NCI-H2029 (cell line): ENCODE data around the gene RRM2.
"Not testable (repeated sequence)": the region's sequence is repeated elsewhere in the genome, so short reads cannot be mapped to it uniquely, and the experiment has no call there.

ENCODE experiments used
- DNase-seq: peaks from one replicate; lab custom pipeline; 2025; lab: John Stamatoyannopoulos, UW

The RRM2 gene

DNA sequence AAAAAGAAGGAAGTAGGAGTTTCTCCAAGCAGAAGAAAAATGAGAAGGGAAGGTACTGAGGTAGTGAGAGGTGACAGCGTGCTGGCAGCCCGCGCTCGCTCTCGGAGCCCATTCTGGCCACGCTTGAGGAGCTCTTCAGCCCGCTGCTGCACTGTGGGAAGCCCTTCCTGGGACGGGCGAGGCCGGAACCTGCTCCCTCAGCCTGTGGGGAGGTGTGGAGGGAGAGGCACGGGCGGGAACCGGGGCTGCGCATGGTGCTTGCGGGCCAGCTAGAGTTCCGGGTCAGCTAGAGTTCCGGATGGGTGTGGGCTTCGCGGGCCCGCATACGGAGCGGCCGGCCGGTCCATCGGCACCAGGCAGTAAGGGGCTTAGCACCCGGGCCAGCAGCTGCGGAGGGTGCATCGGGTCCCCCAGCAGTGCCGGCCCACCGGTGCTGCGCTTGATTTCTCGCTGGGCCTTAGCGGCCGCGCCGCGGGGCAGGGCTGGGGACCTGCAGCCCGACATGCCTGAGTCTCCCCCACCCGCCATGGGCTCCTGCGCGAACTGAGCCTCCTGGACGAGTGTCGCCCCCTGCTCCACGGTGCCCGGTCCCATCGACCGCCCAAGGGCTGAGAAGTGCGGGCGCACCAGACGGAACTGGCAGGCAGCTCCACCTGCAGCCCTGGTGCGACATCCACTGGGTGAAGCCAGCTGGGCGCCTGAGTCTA is 31.2 kb upstream of the RRM2 start:
- DNase-seq = no peak

DNA sequence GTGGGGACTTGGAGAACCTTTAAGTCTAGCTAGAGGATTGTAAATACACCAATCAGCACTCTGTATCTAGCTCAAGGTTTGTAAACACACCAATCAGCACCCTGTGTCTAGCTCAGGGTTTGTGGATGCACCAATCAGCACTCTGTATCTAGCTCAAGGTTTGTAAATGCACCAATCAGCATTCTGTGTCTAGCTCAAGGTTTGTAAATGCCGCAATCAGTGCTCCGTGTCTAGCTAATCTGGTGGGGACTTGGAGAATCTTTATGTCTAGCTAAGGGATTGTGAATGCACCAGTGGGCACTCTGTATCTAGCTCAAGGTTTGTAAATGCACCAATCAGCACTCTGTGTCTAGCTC is 30.7 kb upstream of the RRM2 start:
- DNase-seq = not testable (repeated sequence)

DNA sequence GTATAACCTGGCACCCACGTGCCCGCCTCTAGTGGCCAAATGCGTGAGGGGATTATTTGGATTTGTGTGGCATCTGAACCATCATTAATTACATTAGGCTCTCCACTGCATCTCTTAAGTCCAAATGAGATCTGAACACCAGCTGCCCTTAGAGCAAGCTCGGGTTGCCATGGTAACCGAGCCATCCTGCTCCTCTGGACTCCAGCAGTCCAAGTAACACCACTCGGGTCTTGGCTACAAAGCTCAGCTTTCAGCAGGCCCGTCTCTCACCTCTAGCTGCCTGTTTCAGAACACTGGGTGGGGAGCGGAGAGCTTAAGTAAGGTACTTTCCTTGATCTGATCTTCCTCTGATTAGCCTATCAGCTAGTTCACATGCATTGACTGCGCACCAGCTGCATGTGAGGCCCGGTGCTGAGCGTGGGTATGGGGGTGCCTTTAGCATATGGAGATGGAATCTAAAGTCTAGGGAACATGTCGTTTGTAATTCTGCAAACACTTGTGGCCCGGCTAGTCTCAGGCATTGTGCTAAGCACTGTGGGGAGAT is 28.2 kb upstream of the RRM2 start:
- no peak for DNase-seq

DNA sequence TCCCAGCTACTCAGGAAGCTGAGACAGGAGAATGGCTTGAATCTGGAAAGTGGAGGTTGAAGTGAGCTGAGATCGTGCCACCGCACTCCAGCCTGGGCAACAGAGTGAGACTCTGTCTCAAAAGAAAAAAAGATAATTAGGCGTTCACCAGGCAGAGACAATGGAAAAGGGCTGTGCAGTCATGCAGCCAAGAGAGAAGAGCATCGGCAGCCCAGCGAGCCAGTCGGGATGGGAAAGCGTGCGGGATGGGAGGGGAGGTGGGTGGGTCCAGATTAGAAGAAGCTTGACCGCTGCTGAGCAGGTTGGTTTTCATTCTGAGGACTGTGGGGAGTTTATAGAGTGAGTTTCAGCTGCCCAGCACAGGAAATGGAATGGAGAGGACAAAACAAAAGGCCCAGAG is 27.4 kb upstream of the RRM2 start:
- DNase-seq = no peak

DNA sequence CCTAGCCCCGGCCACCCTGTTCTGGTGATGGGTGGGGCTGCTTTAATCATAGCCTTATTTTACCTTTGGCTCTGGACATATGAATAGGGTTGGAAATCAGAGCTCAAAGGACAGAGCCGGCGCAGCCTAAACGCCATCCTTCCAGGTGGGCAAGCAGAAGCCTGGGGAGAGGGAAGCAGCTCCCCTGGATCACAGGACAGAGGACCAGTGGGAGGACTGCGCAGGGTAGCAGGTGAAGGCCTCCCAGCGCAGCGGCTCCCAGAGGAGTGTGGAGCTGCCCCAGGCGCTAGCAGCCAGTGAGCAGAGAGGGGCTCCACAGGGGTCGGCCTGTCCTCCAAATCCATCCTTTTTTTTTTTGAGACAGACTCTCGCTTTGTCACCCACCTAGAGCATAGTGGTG is 25.9 kb upstream of the RRM2 start:
- no peak for DNase-seq

DNA sequence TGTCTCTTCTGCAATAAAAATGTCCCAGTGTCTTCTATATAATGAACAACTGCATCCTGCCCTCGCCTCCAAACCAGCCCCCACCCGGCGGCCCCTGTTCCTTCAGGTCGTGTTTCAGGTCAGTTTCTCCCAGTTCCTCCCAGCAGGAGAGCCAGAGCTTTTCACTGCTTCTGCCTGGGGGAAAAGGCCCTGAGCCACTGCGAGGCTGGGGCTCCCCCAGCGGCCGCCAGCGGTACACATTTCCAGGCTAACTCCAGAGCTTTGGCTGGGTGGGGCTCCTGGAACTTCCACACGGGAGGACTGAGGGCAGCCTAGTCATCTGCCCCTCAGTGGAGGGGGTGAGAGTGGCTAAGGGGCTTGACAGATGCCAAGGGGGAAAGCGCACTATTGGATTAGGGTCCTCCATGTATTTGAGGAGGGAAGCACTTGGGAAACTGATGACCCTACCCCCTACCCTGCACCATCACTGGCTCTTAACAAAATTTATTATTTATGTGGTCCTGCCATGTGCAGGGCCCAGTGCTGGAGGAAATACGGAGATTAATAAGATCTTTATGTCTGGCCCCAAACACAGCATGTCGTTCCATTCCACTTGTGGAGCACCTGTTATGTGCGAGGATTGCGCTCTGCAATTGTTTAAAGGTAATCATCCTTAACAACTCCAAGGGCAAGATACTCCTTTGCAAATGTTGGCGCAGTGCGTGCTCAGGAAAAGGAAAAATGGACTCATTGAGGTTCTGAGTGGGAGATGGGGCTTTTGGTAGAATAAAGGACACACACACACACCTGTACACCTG is 25.0 kb upstream of the RRM2 start:
- DNase-seq = peak; percentile 35

DNA sequence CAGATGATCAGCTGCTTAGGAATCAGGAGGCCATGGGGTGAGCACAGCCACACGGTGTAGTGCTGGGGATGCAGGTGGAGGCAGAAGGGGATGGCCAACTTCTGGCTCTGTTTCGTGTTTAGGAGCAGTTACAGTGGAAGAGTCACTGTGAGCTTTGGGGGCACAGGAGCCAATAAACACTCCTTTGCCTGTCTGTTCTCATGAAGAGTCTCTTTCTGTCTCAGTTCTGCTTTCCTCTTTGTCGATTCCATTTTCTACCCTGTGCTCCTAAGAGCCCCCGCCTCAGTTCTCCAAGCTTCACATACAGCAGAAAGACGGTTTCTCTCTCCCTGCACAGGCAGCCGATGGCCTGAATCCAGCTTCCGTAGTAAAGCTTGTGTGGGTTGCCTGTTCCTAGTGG is 21.0 kb upstream of the RRM2 start:
- DNase-seq = no peak

DNA sequence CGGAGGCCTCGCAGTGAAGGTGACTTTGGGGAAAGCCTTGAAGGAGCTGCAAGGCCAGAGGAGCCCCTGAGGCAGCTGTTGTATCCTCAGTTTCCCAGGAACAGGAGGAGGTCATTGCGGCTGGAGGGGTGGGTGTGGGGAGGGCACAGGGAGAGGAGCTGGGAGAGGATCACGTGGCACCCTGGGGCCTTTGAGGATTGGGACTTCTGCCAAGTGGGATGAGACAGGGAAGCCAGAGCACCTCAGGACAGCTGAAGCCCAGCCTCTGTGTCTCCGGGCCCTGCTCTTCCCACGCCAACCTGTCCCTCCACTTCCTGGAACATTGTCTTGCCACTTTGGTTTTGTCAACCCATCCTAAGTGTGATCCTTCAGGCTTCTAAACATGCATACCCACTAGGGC is 19.4 kb upstream of the RRM2 start:
- peak; percentile 60 for DNase-seq

DNA sequence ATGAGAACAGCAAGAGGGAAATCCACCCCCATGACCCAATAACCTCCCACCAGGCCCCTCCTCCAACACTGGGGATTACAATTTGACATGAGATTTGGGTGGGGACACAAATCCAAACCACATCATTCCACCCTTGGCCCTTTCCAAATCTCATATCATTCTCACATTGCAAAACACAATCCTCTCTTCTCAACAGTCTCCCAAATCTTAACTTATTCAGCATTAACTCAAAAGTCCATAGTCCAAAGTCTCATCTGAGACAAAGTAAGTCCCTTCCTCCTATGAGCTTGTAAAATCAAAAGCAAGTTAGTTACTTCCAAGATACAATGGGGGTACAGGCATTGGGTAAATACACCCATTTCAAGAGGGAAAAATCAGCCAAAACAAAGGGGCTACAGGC is 17.6 kb upstream of the RRM2 start:
- not testable (repeated sequence) for DNase-seq

DNA sequence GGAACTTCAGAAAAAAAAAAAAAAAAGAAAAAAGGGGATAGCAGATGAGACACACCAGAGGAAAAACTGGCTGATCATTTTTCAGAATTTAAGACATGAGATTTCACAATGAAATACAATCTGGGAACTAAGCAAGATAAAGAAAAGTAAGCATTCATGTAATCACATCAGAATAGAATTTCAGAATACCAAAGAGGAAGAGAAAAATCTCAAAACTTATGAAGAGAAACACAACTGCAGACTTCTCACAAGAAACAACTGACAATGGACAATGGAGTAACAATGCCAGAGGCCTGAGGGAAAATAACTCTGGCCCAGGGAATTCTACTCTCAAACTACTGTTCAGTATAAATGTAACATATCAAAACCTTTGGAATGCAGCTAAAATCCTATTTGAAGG is 13.2 kb upstream of the RRM2 start:
- DNase-seq = no peak

DNA sequence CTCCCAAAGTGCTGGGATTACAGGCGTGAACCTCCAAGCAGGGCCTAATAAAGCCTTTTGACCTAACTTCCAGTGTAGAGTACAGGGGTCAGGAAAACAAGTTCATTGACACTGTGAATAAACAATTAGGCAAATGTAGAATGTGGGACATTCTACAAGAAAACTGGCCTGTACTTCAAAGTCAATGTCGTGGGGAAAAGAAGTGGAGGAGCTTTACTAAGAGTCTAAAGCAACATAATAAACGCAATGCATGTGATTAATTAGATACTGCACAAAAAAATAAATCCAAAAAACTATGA is 3.6 kb upstream of the RRM2 start:
- no peak for DNase-seq

DNA sequence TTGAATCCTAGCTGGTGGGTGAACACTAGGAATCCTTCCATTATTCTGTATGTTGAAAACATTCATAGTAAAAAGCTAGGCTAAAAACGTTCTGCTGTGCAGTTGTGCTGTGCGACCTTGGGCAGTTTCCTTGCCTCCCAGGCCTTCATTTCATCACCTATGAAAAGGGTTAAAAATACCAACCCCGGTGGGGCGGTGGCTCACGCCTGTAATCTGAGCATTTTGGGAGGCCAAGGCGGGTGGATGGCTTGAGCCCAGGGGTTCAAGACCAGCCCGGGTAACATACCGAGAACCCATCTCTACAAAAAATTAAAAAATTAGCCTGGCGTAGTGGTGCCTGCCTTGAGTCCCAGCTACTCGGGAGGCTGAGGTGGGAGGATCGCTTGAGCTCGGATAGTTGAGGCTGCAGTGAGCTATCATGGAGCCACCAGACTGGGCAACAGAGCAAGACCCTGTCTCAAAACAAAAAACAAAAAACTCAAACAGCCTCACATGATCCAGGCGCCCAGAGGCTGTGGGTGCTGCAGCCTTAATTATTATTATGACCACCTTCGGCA is 2.9 kb upstream of the RRM2 start:
- DNase-seq = no peak

DNA sequence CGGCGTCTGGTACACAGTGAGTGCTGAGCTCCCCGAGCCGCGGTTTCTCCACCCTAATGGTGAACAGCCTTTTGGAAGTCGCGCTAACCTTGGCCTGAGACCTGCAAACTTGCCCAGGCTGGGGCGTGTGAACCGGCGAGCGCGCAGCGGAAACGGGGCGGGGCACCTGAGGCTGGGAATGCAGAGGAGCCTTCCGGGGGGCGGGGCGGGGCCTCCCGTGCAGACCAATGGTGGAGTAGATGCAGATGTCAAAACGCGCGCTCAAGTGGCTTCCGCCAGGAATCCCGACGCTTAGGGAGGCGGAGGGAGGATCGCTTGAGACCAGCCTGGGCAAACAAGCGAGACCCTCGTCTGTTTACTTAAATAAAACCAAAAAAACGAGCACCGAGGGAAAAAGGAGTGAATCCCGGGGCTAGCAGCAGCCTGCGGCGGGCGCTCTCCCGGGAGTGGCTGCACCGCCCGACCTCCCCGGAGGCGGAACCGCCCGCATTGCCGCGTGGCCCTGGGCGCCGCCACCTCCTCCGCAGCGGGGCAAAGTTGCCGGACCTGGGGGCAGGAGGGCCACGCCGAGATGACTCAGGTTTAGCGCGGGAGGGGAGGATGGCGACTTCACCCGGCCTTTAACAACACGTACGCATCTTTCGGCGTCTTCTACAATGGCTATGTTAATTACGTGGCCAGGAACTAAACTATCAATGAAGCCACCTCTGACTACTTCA is 2.2 kb upstream of the RRM2 start:
- peak; percentile 89 for DNase-seq

DNA sequence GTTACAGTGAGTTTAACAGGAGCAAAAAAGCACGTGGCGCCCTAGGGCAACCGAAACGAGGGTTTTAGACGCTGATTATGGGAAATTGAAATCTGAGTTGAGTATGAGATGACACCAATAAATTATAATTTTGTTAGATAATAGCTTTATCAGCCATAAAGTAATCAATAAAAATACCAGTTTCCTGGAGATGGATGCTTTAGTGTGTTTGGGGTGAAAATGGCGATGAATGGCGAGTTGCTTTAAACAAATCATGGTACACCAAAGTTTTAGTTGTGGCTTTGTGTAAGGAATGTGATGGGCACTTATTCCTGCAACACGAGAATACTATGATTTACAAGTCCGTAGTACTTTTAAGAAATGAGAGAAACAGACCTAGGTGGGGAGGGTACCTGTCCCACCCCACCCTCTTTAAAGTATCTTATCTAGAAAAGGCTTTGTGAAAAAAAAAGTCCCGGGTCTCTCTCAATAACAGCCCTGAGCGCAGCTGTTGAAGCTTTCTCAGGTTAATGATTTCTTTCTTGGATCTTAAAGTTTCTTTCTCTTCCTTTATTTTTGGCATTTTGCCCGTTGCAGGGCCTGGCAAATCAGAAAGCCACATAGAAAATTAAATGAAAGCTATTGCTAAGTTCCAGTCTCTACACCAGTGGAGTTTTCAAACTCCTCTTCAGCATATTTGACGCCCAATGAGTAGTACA is 1.5 kb upstream of the RRM2 start:
- no peak for DNase-seq

DNA sequence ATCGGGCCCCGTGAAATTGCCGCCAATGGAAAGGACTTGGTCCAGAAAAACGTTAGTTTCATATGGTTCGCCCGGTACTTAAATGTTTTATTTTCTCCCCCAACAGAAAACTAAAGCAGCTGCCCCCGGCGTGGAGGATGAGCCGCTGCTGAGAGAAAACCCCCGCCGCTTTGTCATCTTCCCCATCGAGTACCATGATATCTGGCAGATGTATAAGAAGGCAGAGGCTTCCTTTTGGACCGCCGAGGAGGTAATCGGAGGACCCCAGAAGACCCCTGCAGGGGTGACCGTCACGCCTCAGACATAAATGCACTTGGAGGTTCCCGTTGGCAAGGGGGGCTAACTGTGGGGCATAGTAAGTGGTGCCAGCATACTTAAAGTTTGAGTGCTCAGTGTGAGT is 742 bp downstream of the RRM2 start:
- DNase-seq = no peak

DNA sequence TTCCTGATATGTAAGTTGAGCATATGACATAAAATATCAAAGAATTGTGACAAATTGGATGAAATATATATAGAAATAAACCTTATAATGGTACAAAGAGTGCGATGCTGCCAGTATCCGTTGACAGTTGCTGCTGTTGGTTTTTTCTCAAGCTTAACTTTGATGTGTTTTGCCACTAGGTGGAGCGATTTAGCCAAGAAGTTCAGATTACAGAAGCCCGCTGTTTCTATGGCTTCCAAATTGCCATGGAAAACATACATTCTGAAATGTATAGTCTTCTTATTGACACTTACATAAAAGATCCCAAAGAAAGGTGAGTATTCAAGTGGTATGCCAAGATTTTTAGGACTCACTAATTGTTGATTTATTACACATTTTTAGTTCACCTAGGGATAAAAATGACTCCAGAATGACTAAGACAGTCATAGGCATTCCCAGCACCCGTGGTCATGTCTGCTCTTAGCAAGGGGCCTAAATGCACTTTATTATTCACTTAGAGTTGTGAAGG is 2.1 kb downstream of the RRM2 start:
- DNase-seq = peak; percentile 50

DNA sequence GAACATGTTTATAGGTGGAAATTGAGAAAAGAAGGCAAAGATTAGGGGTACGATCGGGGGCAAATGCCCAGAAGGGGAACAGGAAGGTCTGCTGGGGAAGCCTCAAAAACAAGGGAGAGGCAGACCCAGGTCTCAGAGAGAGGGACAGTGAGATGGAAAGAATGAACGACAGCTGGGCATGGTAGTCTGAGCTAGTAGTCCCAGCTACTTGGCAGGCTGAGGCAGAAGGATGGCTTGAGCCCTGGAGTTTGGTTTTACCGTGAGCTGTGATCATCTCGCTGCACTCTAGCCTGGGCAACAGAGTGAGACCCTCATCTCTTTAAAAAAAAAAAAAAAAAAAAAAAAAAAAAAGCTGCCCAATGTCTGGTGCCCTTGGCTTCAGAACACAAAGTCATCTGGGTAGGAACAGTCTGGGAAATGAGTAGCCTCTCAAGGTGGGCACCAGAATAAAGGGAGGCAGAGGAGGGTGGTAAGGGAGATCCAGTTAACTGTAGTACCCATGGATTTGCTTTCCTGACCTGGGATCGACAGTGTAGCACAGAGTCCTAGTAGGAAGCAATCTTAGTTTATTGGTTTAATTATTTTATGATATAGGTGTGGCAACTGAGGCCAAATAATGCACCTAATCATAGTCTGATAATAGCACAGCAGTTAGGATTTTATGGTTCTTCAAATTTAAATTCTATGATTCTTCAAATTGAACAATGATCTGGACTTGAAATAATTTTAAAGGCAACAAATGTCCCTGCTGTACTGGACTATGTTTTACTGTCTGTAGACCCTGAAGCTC is 3.5 kb downstream of the RRM2 start:
- DNase-seq = no peak

DNA sequence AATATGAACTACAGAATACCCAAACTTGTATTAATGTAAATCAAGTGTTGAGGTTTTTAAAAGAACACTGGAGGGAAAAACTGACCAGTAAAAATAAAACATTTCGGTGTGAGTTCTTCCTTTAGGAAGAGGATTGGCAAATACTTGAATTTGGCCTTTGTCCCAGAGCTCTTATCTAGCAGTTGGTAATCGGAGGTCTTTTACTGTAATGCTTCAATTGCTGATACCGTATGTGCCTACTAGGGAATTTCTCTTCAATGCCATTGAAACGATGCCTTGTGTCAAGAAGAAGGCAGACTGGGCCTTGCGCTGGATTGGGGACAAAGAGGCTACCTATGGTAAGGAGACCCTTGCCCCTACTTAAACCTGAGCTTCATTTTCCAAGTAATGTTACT is 4.1 kb downstream of the RRM2 start:
- peak; percentile 47 for DNase-seq

DNA sequence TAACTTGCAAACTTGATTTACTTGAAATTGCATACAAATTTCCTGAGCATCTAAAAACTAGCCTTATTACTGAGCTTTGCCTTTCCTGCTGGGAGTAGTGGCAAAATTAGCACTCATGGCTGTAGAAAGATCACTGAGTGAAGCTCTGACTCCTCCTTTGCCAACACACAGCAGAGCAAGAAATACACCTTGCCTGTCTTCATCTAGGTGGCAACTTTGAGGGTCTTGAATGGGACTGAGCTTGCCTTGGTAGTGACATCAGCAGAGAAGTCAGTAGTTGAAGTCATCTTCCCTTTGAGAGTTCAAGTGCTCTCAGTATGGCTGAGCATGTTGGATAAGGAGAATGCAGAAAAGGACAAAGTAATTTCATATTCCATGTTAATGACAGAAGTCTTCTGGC is 5.9 kb downstream of the RRM2 start:
- DNase-seq = no peak

DNA sequence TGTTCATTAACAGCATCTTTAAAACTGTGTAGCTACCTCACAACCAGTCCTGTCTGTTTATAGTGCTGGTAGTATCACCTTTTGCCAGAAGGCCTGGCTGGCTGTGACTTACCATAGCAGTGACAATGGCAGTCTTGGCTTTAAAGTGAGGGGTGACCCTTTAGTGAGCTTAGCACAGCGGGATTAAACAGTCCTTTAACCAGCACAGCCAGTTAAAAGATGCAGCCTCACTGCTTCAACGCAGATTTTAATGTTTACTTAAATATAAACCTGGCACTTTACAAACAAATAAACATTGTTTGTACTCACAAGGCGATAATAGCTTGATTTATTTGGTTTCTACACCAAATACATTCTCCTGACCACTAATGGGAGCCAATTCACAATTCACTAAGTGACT is 7.0 kb downstream of the RRM2 start:
- DNase-seq = no peak

DNA sequence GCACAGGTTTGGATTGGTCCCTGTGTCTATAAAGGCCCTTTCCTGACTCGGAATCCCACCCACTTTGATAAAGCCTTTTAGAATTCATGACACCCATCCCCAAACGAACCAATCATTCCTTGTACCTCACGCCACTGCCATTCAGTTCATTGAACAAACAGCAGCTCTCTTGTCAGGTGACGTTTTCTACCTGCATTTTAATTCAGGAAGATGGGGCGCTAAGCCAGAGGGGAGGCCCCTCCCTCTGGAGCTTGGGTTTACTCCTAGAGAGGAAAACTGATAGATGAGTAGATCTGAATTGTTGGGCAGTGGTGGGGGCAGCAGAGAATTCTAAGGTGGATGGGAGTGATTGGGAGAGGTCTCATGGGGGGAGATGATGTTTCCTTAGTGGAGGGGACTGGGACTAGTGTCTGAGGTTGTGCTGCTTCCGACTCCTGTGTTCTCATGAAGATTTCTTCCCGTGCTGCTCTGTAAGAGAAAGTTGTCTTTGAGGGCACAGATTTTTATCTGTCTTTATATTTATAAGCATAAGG is 9.6 kb downstream of the RRM2 start:
- no peak for DNase-seq
